Measurements from ENCODE around the gene PCDHGB5. TPM values are rescaled to one million over a fixed set of nuclear protein-coding genes. Genes with fewer than 3 reads are reported as not detected.

The PCDHGB5 gene
- total RNA-seq, 1 donor from 2014 or later, result 6.5 TPM

DNA sequence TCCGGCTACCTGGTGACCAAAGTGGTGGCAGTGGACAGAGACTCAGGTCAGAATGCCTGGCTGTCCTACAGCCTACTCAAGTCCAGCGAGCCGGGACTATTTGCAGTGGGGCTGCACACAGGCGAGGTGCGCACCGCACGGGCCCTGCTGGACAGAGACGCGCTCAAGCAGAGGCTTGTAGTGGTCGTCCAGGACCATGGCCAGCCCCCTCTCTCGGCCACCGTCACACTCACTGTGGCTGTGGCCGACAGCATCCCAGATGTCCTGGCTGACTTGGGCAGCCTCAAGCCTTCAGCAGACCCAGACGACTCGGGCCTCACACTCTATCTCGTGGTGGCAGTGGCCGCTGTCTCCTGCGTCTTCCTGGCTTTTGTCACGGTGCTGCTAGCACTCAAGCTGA, 40.8 kb upstream of the PCDHGB5 start:
- no peak overlapping the region for H3K4me3 ChIP-seq (ENCODE audit: low read depth, low read length)
- DNase-seq (ENCODE audit: low read depth), result no peak
- TF ChIP-seq, protein P1, sequence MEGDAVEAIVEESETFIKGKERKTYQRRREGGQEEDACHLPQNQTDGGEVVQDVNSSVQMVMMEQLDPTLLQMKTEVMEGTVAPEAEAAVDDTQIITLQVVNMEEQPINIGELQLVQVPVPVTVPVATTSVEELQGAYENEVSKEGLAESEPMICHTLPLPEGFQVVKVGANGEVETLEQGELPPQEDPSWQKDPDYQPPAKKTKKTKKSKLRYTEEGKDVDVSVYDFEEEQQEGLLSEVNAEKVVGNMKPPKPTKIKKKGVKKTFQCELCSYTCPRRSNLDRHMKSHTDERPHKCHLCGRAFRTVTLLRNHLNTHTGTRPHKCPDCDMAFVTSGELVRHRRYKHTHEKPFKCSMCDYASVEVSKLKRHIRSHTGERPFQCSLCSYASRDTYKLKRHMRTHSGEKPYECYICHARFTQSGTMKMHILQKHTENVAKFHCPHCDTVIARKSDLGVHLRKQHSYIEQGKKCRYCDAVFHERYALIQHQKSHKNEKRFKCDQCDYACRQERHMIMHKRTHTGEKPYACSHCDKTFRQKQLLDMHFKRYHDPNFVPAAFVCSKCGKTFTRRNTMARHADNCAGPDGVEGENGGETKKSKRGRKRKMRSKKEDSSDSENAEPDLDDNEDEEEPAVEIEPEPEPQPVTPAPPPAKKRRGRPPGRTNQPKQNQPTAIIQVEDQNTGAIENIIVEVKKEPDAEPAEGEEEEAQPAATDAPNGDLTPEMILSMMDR (conservative IDR thresholded peaks at IDR 0.05; ENCODE audit: low read depth, low read length), result no peak

- no peak for DNase-seq (ENCODE audit: low read depth)
- TF ChIP-seq, protein P1 (conservative IDR thresholded peaks at IDR 0.05; ENCODE audit: low read depth, low read length), result peak; percentile 55
- H3K4me3 ChIP-seq (ENCODE audit: low read depth, low read length), result peak within 1 kb of the TSS; percentile 47
These were observed 37.8 kb upstream of the PCDHGB5 start, which contains the start of gene PCDHGB2 for GRCh38 chr5:141359790-141360426. TSS of gene PCDHGB2 (plus strand) at chr5:141359994. CDS start at chr5:141360136, 142 bp downstream.

GRCh38 chr5:141360685-141361084, 37.1 kb upstream of the PCDHGB5 start:
- DNase-seq (ENCODE audit: low read depth), result no peak
- TF ChIP-seq, protein P1 (conservative IDR thresholded peaks at IDR 0.05; ENCODE audit: low read depth, low read length), result no peak
- H3K4me3 ChIP-seq (ENCODE audit: low read depth, low read length), result no peak overlapping the region

DNA sequence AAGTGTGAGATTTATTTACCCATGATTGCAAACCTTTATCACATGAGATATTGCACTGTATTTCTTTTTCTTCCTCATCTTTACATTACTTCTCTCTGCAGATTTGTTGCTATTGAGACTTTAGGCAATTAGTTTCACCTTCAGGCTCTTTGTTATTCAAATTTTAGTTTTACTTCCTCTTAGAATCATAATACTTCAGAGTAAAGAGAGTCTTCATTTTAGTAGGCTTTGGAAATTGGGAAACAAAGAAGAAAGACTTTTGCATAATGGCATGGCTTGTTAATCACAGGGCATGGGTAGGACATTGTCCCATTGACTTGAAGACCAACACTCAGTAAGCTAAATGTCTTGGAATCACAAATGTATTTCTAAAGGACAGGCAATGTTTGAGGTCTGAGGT, 35.0 kb upstream of the PCDHGB5 start:
- H3K4me3 ChIP-seq (ENCODE audit: low read depth, low read length), result no peak overlapping the region
- TF ChIP-seq, protein P1 (conservative IDR thresholded peaks at IDR 0.05; ENCODE audit: low read depth, low read length), result no peak
- no peak for DNase-seq (ENCODE audit: low read depth)

DNA sequence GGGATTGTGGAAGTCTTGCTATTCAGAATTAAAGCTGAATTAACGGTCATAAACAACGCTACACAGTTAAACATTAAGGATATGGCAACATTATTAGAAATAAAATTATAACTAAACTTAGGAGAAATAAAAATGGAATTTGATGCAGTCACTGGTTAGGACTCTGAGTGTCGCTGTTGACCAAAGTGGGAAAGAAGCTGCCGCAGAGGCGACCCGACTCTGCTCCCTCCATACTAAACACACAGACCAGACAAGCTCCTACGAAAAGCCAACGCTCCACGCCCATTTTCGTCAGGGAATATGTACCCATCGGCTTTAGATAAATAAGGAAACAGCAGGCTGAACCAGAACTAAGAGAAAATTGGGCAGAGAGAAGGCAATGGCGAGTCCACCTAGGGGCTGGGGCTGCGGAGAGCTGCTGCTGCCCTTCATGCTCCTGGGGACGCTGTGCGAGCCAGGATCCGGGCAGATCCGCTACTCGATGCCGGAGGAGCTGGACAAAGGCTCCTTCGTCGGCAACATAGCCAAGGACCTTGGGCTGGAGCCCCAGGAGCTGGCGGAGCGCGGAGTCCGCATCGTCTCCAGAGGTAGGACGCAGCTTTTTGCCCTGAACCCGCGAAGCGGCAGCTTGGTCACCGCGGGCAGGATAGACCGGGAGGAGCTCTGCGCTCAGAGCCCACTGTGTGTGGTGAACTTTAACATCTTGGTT, 33.6 kb upstream of the PCDHGB5 start, which contains the start of gene PCDHGA5:
Gene PCDHGA5 (plus strand): TSS at position 211 of the 709 bp plus-strand sequence. CDS start 169 bp downstream, at position 380.
- no peak for DNase-seq (ENCODE audit: low read depth)
- TF ChIP-seq, protein P1 (conservative IDR thresholded peaks at IDR 0.05; ENCODE audit: low read depth, low read length), result peak; percentile 17
- H3K4me3 ChIP-seq (ENCODE audit: low read depth, low read length), result peak within 1 kb of the TSS; percentile 4

- H3K4me3 ChIP-seq (ENCODE audit: low read depth, low read length), result no peak overlapping the region
- TF ChIP-seq, protein P1 (conservative IDR thresholded peaks at IDR 0.05; ENCODE audit: low read depth, low read length), result no peak
- no peak for DNase-seq (ENCODE audit: low read depth)
These were observed 31.5 kb upstream of the PCDHGB5 start for GRCh38 chr5:141366016-141366896.
